ENCODE data around the gene CNTN6. TPM values are rescaled to one million over a fixed set of nuclear protein-coding genes. Genes with fewer than 3 reads are reported as not detected.

Gene CNTN6
- total RNA-seq, 1 donor from 2014 or later = 10.3 TPM

GRCh38 chr3:1346386-1346785 is 253.6 kb downstream of the CNTN6 start:
- no peaks in the 10 kb centered on the region for H3K9me3 ChIP-seq
- no peak for TF ChIP-seq CTCF (IDR thresholded peaks at IDR 0.05)
- ATAC-seq = no peak
- no peaks in the 10 kb centered on the region for H3K36me3 ChIP-seq
- H3K4me1 ChIP-seq = no peaks in the 10 kb centered on the region
- intact Hi-C loops (cut with DNase I) = no loop called here
- DNase-seq = no peak
- H3K27me3 ChIP-seq (ENCODE audit: low read depth) = no peaks in the 10 kb centered on the region
- H3K27ac ChIP-seq = no peak overlapping the region
- H3K4me3 ChIP-seq = no peak overlapping the region

GRCh38 chr3:1348547-1348946 is 255.7 kb downstream of the CNTN6 start:
- no peak for DNase-seq
- intact Hi-C loops (cut with DNase I) = no loop called here
- H3K4me3 ChIP-seq = no peak overlapping the region
- H3K27me3 ChIP-seq (ENCODE audit: low read depth) = no peaks in the 10 kb centered on the region
- H3K4me1 ChIP-seq = no peaks in the 10 kb centered on the region
- H3K27ac ChIP-seq = no peak overlapping the region
- no peaks in the 10 kb centered on the region for H3K36me3 ChIP-seq
- no peaks in the 10 kb centered on the region for H3K9me3 ChIP-seq
- no peak for ATAC-seq
- no peak for TF ChIP-seq CTCF (IDR thresholded peaks at IDR 0.05)

GRCh38 chr3:1350885-1351284 is 258.1 kb downstream of the CNTN6 start:
- ATAC-seq = no peak
- no peaks in the 10 kb centered on the region for H3K4me1 ChIP-seq

GRCh38 chr3:1355691-1356090 is 262.9 kb downstream of the CNTN6 start:
- ATAC-seq = no peak
- H3K9me3 ChIP-seq = no peaks in the 10 kb centered on the region

More at GRCh38 chr3:1350885-1351284, 258.1 kb downstream of the CNTN6 start:
- TF ChIP-seq CTCF (IDR thresholded peaks at IDR 0.05) = no peak
- H3K4me3 ChIP-seq = no peak overlapping the region
- H3K36me3 ChIP-seq = no peaks in the 10 kb centered on the region
- no peaks in the 10 kb centered on the region for H3K27me3 ChIP-seq (ENCODE audit: low read depth)
- DNase-seq = no peak
- intact Hi-C loops (cut with DNase I) = no loop called here
- no peaks in the 10 kb centered on the region for H3K9me3 ChIP-seq
- no peak overlapping the region for H3K27ac ChIP-seq

GRCh38 chr3:1356101-1356500 is 263.3 kb downstream of the CNTN6 start:
- Histone ChIP-seq H3K27me3 (ENCODE audit: low read depth) (no peaks in the 10 kb centered on the region), H3K27ac (no peak overlapping the region), H3K4me3 (no peak overlapping the region), H3K4me1 (no peaks in the 10 kb centered on the region), H3K36me3 (no peaks in the 10 kb centered on the region), H3K9me3 (no peaks in the 10 kb centered on the region)
- intact Hi-C loops (cut with DNase I) = no loop called here
- no peak for DNase-seq
- no peak for TF ChIP-seq CTCF (IDR thresholded peaks at IDR 0.05)
- ATAC-seq = no peak

More at GRCh38 chr3:1355691-1356090, 262.9 kb downstream of the CNTN6 start:
- H3K4me1 ChIP-seq = no peaks in the 10 kb centered on the region
- no peak for TF ChIP-seq CTCF (IDR thresholded peaks at IDR 0.05)
- H3K27ac ChIP-seq = no peak overlapping the region
- no peaks in the 10 kb centered on the region for H3K27me3 ChIP-seq (ENCODE audit: low read depth)
- intact Hi-C loops (cut with DNase I) = no loop called here
- H3K36me3 ChIP-seq = no peaks in the 10 kb centered on the region
- H3K4me3 ChIP-seq = no peak overlapping the region
- DNase-seq = no peak

- Histone ChIP-seq H3K9me3 (no peaks in the 10 kb centered on the region), H3K4me3 (no peak overlapping the region), H3K4me1 (no peaks in the 10 kb centered on the region), H3K27ac (no peak overlapping the region), H3K36me3 (no peaks in the 10 kb centered on the region), H3K27me3 (ENCODE audit: low read depth) (no peaks in the 10 kb centered on the region)
- no peak for TF ChIP-seq CTCF (IDR thresholded peaks at IDR 0.05)
- DNase-seq = no peak
- ATAC-seq = no peak
- intact Hi-C loops (cut with DNase I) = no loop called here
These were observed 272.7 kb downstream of the CNTN6 start for GRCh38 chr3:1365528-1365927.
